GM21619 (cell line): ENCODE results near the gene TMBIM1.

Experiments used
- ATAC-seq: cut with Tn5 transposase; IDR thresholded peaks from one replicate; pipeline ENCODE4 v1.9.1; 2021; ENCODE audit not compliant: unreplicated experiment

Gene TMBIM1

DNA sequence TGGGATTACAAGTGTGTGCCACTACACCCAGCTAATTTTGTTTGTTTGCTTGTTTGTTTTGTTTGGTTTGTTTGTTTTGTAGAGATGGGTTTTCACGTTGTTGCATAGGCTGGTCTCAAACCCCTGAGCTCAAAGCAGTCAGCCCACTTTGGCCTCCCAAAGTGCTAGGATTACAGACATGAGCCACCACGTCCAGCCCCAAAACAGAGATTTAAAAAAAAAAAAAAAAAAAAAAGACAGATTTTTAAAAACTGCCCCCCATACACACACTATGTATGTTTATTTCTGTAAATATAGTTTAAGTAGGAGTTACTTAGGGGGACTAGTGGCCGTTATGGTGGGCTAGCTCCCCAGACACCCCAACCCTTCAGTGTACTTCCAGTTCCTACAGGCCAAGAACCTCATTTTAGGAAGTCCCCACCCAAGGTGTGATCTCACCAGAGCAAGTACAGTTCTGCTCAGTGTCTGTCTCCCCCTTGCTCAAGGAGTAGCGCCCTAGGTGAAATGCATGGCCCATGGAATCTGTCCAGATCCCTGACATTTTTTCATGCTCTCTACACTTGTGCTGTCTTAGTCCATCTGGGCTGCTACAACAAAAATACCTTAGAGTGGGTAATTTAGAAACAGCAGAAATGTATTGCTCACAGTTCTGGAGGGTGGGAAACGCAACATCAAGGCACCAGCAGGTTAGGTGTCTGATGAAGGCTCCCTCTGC, 1.6 kb upstream of the TMBIM1 start:
- no peak for ATAC-seq

DNA sequence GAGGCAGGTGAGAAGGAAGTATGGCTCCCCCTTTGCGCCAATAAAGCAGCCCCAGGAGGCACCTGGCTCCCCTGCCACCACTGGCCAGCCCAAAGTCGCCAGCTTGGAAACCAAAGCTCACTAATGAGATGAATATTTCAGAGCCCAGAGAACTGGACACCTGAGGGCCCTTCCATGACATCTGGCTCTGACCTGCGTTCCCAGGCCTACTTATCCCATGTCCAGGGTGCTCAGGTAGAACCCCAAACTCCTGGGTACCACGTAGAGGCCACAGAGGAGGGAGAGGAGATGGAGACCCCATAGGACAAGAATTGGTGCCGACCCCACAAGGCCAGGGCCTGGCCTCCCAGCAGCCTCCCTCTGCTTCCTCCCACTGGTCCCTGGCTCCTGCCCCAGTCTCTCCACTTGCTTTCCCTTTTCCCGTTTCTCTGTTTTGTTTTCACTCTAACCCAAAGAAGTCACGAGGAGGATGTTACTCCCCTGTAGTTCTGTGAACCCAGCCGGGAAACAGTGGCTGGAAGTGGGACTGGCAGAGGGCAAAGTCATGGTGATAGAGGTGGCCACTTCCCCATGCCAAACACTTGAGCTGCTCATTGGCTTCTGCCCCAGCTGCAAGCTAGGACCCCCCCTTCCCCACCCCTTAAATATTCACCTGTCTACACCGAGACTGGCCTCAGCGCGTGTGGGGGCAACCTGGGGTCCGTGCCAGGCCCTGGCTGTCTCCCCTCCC, 820 bp downstream of the TMBIM1 start:
- no peak for ATAC-seq

DNA sequence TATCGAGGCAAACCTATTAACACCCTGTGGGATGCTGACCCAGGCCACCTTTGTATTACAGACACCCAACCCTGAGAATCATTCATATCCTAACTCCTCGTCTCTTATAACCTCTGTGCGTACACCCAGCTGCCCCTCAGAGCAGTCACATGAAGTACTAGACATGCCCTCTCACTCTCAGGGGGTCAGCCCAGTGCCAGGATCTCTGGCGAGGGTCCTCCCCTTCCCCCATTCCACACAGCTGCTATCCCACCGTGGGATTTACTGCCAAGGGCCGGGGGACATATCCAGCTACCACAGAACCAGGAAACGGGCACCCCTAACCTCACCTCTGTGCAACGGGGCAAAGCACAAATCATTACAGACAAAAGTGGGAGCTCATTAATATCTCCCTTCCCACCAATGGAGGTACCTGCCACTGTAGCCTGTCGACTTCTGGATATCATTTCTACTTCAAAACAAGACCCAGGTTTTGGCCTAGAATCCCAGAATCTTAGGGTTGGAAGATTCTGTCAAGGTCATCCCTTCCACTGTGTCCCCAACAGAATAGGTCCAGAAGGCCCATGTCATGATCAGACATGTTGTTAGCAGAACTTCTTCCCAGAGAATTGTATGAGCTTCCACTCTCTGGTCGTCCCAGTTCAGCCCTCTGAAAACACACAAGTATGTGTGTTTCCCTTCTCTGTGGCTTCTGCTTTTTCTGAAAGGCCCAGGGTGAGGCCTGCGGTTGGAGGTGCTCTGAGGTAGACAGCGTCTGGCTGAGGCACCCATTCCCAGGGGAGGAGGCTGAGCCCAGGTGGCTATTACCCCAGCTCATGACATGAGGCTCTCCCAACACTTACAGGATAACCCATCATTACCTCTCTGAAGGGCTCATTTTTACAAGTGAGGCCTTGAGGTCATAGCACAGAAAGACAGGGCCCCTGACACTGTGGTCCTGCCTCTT, 1.7 kb downstream of the TMBIM1 start:
- ATAC-seq = peak; percentile 58

DNA sequence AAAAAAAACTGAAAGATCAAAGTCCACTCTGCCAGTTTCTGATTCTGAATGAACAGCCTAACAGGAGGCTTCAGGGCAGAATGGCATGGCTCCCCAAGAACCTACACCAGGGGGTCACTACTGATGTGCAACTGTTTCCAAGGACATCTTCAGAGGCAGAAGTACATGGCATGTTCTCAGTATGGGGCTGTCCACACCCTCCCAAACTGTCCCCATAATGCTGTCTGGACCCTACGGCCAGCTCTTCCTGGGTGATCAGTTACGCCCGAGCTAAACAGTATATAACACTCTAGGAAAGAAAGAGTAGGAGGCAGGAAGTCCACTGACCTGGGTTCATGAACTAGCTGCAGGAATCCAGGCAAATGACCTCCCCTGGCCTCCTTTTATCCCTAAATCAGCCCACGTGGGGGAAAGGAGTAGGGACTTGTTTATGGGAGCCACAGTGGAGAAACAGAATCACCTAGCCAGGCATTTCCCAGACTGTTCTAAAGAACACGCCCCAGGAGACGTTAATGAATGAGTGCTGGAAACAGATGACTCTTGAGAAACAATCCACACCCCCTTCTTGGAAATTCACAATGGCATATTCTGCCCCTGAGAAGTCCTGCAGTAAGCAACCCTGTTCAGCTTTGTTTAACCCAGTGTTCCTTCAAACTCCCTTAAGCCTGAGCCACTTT, 2.5 kb downstream of the TMBIM1 start:
- no peak for ATAC-seq

DNA sequence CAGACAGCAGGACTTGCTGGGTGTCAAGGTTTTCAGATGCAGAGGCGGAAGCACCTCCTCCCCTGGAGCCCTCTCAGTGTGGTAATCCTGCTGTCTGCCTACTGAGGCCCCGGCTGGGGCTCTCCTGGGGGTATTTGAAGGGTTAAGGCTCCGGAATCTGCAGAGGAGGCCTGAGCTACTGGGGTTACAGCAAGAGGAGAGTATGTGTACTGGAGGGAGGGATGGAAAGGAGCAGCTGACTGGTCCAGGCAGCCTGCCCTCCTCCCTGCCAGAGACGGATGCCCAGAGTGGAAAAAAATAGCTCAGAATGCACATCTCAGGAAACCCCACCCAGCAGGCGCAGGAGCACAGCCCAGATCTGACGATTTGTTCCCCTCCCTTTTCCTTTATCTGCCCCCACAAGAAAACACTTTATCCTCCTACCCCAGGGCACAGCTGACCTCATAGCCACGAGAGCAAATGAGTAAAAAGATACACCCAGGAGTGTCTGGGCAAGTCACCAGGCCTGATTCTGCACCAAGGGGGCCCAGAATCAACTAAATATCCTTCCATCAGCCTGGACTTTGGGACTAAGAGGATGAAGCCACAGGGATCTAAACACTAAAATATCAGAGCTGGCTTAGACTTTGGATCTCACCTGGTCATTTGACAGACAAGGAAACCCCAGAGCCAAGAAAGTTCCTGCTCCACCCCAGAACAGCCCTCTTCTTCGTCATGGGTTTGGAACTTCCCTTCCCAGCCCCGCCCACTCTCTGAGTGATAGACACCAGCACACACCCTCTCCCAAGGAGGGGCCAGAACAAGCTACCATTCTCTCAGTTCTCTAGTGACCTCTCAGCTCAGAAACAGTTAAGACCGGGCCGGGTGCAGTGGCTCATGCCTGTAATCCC, 5.5 kb downstream of the TMBIM1 start:
- ATAC-seq = peak; percentile 57

DNA sequence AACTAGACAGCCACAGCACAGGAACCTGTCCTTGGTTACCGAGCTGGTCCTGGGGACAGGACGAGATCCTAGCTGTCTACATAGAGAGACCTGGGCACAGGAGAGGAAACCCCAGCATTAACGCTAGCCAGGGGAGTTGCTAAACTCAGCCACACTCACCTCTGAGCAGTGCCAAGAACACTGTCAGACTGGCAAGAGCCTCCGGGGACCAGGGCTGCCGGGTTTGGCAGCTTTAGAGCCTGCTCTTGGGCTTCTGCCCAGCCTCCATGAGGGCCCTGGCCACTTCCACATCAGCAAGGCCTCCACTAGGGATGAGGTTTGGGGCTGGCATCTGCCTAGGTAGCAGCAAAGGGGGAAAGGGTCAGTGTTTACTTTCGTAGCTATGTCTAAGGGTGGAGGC, 6.7 kb downstream of the TMBIM1 start:
- ATAC-seq = no peak

DNA sequence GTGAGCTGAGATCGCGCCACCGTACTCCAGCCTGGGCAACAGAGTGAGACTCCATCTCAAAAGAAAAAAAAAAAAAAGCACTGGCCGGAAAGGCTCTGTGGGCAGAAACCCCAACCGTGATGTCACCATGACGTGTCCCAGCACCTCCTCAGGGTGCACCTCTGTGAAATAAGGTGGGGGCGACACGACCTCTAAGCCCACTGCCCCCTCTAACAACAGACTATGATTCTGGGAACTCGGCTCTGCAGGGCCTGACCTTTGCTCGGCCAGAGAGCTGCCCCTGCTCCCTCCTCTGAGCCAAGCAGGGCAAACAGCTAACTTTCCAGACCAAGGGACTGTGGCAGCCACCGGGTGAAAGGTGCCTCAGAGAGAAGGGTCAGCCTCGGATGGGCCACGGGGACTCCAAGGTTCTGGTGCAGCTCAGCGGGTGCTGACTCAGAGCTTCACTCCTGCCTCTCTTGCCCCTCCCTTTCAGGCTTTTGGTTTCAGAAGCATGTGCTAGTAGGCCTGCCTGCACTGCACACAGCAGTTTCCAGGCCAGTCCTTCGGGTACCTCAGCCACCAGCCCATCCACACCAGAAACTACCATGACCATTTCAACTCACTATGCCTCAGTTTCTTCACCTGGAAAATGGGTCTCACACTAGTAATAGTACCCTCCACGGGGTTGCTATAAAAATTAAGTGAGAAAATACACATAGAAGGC, 8.0 kb downstream of the TMBIM1 start:
- peak; percentile 44 for ATAC-seq

DNA sequence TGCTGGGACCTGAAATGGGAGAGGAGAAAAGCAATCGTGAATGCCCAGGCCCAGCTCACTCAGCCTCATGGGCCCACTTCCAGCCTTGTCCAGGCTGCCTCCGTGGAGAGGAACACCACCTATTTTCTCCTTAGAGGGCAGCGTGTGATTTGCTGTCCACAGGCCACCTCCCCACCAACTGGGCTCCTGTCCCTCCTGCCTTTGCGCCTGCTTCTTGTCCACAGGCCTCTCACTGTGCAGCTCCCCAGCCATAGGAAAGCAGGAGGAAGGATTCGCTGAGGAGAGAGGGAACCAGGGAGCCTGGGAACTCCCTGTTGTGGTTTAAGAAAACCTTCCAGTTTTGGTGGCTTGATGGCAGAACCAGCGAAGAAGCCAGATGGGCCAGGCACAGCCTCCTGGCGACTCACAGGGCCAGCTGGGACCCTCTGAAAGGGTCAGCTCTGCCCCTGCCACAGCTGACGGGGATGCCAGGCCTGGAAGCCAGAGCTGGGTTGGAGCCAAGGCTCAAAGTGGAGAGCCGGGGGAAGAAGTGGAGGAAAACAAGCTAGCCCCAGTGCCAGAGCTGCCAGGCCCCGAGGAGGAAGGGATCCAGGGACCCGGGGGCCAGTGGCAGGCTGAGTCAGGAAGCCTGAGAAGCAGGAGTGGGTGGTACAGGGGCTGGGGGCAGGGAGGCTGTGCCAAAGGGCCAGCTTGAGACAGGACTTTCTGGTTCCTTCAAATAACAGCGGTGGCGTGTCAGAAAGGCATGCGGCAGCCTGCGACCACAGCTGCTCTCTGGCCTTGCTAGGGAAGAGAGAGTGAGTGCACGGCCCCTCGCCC, 9.9 kb downstream of the TMBIM1 start:
- ATAC-seq = no peak

DNA sequence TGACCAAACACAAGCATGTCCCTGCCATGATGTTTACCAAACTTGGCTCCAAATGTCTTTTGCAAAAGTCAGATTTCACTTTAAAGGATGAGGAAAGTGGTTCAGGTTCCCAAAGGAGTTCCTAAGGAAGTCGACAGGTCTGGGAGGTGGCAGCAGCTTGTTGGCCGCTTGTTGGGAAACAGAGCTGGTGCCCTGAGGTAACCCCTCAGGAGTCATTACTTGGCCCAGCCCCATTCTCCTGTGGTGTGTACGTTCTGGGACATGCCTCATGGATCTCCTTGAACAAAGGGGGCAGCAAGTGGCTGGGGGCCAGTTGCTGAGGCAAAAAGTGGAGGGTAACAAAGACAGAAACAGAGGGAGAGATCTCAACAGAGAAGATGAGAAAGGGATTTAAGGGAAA, 10.9 kb downstream of the TMBIM1 start:
- no peak for ATAC-seq

DNA sequence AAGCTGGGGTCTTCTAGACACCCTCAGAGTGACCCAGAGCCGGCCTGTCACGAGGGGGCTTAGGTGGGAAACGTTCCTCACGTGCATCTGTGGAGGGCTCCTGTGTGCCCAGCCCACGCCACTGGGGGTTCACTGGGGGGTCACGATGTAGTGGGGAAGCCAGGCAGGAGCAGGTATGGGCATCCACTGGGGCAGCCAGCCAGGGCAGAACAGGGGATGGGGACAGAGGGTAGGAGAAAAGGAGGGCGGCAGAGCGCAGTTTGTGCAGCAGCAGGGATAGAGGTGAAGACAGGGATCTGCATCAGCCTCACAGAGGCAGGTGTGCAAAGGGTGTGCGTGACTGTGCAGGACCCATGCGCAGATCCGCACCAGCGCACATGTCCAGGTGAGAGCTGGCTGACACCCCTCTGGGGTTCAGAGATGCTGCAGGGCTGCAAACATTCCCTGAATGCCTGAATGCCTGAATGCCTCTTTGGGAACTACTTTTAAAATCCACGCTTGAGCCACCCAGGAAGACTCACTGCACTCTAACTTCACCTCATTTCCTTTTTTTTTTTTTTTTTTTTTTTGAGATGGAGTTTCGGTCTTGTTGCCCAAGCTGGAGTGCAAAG, 11.9 kb downstream of the TMBIM1 start:
- ATAC-seq = no peak

DNA sequence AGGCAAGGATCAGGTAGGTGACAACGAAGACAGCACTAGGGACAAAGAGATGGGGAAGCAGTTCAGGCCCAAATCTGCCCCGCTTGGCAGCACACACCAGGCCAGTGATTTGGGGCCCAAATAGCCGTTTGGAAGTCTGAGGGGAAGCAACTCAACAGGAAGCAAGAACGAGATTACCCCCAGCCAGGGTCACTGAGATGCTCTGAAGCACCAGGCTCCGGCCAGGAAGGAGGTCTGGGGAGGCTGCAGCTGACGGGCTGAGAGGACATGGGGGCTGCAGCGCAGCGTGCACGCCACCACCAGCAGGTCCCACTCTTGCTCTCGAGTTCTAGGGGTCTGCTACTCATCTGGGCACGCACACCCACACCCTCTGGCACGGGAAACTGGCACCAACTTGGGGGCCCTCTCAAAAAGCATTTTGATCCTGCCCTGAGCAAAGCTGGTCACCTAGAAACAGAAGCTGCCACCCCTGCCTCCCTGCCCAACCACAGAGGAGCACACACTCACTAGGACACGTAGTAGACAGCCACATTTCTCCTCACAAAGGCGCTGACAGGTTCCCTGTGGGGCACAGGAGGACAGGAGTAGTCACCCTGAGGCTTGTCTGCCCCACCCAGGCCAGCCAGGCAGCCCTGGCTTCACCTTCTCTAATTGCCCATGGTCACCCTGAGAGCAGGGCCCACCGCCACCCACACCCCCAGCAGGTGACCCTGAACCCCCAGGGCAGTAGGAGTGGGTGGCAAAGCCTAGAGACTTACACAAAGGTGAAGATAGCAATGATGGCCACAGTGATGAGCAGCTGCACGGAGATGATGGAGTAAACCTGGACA, 13.6 kb downstream of the TMBIM1 start:
- no peak for ATAC-seq

DNA sequence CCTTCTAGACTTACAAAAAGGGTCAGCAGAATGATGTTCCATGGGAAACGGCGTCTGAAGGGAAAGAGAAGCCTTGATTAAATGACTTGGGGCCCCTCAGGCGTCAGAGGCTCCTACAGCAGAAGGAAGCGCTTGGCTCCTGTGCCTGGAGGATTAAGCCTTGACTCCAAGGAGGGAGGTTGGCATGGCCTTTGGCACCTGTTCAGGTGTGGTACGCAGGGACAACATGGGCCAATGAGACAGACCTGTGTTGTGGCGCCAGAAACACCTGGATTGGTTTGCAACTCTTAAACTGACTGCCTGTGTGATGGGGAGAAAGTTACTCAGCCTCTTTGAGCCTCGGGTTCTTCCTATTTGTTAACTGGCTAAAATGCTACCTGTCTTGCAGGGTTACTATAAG, 14.4 kb downstream of the TMBIM1 start:
- no peak for ATAC-seq

DNA sequence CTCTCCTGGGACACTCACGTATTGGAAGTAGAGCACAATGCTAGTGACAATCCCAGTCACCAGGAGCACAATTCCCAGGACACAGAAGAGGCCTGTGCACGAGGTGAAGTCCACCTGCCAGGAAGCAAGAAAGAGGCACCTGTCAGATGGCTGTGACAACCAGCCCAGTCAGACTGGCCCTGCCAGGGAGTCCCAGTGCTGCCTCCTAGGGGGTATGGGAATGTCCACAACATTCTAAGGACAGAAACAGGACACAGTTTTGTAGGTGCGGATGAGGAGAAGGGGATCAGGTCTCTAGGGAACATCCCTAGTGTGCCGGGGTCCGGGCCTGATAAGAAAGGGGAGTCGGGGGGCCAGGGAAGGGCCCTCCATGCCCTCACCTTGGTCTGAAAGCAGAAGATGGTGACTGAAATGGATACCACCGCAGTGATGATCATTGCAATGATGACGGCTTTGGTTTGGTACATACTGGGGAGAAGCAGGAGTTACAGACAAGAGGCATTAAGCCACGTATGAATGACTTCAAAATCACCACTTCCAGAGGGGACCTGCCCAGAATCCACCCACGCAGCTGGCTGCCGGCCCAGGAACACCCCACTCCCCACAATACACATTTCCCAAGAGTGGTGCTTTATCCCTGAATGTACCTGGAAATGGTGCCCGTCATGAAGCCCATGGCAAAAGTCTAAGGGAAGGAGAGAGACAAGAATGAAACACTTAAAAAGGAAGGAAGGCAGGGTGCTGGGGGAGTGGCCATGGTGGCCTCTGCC, 15.1 kb downstream of the TMBIM1 start:
- ATAC-seq = no peak

DNA sequence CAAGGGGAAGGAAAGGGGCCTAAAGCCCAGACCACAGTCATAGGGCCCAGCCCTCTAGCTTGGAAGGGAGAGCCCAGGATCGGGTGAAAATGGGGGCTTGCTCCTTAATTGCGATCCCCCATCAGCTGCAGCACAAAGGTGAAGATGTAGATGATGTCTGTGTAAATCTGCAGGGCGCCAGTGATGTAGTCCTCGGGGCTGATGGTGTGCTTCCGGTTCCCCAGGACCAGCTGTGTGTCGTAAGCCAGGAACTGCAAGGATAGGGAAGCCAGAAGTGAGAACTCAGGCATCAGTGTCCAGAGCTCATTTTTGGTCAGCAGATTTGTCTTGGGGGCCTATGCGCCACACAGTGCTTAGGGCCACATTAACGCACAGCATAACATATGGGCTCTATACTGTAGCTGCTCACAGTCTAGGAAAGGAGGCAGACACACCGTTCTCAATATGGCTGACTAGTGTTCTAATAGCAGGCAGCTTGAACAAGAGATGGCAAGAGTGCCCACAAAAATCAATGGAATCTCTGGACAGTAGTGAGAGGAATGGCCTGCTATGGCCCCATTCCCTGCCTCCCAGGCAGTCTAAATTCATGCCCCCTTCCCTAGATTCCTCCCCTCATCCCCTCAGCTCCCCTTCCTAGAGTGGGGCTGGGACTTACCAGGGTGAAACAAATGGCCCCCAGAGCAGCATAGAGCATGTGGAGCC, 16.8 kb downstream of the TMBIM1 start:
- no peak for ATAC-seq

DNA sequence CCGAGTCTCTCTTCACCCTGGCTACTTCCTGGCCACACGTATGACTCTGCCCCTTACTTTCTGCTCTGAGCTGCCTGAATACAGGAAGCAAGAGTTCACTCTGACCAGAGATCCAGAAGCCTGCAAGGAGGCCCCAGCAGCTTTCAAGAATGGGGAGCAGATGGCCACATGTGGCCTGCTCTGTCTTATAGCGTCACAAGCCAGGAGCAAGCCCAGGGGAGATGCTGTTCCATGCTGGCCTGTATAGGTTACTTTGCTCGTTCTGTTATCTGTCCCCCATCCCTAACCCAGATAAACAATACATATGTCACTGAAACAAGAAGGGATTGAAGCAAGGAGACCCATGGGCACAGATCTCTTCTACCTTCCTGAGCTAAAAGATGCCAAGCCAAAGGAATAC, 17.7 kb downstream of the TMBIM1 start:
- ATAC-seq = no peak

DNA sequence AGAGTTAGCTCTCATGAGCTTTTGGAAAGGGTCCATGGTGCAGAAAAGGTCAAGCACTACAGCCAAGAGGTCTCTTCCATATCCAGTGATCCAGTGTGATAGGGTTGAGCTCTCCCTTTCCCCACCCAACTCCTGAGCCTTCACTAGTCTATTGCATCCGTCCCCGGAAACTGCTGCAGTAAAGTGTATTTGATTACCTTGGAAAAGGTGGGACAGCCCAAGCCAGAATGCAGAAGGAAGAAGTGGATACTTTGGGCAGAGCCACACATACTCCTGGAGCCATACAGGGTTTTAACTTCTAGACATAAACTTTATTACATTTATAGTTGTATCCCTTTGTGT, 18.4 kb downstream of the TMBIM1 start:
- no peak for ATAC-seq
